NCI-H1930 (cell line): ENCODE results near the gene THEMIS2.
"Not testable (repeated sequence)": the region's sequence is repeated elsewhere in the genome, so short reads cannot be mapped to it uniquely, and the experiment has no call there.

Source experiments
- DNase-seq, 2 experiments: peaks; one replicate each; lab custom pipeline; 2025; lab: John Stamatoyannopoulos, UW

THEMIS2 gene

GRCh38 chr1:27862671-27863537 lies 9.4 kb upstream of the THEMIS2 start:
- DNase-seq: no peak

GRCh38 chr1:27863538-27863915 lies 8.8 kb upstream of the THEMIS2 start:
- DNase-seq: no peak

- DNase-seq: no peak
Observed at GRCh38 chr1:27864264-27864895, 8.0 kb upstream of the THEMIS2 start.

DNA sequence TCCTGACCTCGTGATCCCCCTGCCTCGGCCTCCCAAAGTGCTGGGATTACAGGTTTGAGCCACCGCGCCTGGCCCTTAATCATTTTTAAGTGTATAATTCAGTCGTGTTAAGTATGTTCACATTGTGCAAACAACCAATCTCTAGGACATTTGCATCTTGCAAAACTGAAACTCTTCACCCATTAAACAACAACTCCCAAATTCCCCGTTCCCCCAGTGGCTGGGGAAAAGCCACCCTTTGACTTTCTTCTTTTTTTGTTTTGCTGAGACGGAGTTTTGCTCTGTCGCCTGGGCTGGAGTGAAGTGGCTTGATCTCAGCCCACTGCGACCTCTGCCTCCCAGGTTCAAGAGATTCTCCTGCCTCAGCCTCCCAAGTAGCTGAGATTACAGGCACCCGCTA lies 6.5 kb upstream of the THEMIS2 start:
- no peak for DNase-seq

DNA sequence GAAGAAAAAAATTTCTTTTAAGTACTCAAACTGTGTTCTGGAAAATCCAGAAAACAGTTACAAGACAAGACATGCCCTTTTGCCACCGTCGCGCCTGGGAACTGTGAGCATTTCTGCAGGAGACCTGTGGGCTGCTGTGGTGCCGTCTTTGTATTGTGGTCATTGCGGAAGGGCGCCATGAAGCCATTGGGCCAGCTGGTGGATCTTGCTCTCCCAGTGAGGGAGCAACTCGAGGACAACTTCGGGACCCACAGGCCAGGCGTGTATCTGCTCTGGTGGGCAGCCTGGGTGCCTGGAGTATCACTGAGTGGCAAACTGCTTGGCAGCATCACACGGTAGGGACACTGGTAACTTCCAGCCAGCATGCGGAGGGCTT lies 3.8 kb upstream of the THEMIS2 start:
- no peak for DNase-seq

- no peak for DNase-seq
Observed at GRCh38 chr1:27868932-27869718, 3.2 kb upstream of the THEMIS2 start.

- no peak for DNase-seq
Observed at GRCh38 chr1:27869719-27870085, 2.6 kb upstream of the THEMIS2 start.

GRCh38 chr1:27871076-27871475 lies 1.3 kb upstream of the THEMIS2 start:
- not testable (repeated sequence) for DNase-seq

DNA sequence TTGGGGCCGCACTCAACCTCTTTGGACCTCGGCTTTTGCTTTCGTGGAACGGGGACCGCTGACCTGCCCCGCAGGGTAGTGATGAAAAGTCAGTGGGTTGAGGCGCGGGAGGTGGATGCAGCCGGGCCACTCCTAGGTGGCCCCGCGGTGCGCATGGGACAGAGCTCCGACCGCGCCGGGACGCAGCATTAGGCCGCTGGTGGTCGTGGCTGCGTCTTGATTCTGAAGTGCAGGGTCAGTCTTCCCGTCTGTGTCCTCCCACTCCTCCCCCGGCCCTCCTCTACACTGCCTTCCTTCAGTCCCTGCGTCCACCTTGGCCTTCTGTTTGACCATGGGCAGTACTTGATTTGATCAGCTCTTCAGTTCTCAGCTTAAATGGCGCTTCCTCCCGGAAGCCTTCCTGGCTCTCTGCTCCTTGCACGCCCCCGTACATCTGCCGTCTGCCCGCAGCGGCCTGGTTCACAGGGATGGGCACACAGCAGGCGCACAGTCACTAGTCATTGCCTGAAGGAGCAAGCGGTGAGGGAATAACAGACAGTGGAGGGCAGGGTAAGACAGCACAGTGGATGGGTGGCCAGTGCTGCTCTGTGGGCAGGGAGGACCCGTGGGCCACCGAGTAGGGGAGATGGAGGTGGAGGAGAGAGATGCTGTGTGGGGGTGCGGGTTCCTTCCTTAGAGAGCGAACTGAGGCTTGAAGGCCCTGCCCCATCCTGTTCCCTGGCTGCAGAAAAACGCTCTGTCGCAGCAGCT lies 633 bp downstream of the THEMIS2 start:
- DNase-seq: no peak

- DNase-seq: no peak
Observed at GRCh38 chr1:27873671-27874384, 1.5 kb downstream of the THEMIS2 start.

DNA sequence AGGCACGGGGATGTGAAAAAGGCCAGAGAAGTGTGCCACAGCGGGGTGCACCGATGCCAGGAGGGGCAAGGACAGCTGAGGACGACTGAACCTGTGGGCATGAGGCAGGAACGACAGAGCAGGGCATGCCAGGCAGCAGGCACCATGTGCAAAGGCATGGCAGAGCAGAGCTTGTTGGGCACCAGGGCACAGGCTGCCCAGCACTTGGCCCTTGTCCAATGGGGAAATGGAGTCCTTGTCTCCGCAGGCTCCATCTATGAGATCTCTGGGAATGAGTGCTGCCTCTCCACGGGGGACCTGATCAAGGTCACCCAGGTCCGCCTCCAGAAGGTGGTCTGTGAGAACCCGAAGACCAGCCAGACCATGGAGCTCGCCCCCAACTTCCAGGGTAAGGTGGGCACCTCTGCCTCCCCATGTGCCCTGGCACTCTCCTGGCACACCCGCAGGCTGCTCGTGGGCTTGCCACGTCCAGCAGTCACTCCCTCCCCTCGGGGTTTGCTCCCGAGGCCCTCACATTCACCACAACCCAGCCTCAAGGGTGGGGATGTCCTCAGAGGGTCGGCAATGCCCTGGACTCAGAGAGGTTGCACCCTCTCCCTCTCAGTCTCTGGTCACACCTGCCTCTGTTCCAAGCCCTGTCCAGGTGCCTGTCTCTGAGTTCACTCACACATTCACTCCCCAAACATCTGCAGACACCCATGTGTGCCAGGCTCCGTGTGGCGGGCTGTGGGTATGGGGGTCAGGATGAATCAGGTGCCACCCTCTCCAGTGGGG lies 4.2 kb downstream of the THEMIS2 start:
- no peak for DNase-seq

- DNase-seq: no peak
Observed at GRCh38 chr1:27877115-27877416, 4.7 kb downstream of the THEMIS2 start.

DNA sequence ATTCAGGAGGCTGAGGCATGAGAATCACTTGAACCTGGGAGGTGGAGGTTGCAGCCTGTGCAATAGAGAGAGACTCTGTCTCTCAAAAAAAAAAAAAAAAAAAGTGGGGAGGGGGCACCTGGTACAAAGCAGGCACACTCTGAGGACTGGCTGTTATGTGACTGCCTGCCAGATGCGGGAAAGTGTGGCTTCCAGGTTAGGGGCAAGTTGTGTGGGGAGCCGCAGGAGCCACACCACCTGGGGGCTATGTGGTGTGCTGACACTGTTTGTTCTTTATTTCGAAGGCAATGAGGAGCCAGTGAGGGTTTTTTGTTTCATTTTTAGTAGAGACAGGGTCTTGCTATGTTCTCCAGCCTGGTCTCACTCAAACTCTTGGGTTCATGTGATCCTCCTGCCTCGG lies 5.7 kb downstream of the THEMIS2 start:
- no peak for DNase-seq

- DNase-seq: no peak
Observed at GRCh38 chr1:27878787-27879335, 6.5 kb downstream of the THEMIS2 start.

DNA sequence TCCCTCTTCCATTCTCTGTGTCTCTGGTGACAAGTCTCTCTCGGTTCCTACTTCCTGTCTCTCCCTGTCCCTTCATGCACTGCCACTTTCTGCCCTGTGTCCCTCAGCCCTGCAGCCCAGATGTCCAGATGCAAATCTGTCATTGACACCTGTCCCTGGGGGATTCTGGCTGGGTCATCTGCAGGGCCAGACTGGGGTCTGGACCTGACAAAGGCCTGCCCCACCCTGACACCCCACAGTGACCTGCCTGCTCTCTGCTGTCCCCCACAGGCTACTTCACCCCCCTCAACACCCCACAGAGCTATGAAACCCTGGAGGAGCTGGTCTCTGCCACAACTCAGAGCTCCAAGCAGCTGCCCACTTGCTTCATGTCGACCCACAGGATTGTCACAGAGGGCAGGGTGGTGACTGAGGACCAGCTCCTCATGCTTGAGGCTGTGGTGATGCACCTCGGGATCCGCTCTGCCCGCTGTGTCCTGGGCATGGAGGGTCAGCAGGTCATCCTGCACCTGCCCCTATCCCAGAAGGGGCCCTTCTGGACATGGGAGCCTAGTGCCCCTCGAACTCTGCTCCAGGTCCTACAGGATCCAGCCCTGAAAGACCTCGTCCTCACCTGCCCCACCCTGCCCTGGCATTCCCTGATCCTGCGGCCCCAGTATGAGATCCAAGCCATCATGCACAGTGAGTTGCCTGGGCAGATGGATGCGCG lies 7.2 kb downstream of the THEMIS2 start:
- DNase-seq: no peak

DNA sequence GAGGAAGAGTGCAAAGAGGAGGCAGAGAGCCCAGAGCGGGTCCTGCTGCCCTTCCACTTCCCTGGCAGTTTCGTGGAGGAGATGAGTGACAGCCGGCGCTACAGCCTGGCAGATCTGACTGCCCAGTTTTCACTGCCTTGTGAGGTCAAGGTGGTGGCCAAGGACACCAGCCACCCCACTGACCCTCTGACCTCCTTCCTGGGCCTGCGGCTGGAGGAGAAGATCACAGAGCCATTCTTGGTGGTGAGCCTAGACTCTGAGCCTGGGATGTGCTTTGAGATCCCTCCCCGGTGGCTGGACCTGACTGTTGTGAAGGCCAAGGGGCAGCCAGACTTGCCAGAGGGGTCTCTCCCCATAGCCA lies 10.2 kb downstream of the THEMIS2 start:
- no peak for DNase-seq

DNA sequence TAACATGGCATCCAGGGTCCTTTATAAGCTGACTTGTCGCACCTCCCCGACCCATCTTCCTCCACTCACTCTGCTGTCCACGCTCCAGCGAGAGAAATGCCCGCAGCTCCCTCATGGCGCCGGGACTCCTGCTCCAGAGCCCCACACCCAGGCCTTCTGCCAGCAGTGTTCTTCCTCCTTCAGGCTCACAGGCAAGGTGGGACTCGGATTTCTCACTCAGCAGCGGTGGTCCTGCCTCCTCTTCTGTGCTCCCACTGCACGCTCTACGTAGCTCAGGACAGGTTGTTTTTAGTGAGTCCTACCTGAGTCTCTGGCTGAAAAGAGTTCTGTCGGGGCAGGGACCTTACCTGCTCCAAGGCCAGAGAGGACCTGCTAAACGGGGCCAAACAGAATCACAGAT lies 11.2 kb downstream of the THEMIS2 start:
- no peak for DNase-seq

- no peak for DNase-seq
Observed at GRCh38 chr1:27884006-27884954, 11.9 kb downstream of the THEMIS2 start.

DNA sequence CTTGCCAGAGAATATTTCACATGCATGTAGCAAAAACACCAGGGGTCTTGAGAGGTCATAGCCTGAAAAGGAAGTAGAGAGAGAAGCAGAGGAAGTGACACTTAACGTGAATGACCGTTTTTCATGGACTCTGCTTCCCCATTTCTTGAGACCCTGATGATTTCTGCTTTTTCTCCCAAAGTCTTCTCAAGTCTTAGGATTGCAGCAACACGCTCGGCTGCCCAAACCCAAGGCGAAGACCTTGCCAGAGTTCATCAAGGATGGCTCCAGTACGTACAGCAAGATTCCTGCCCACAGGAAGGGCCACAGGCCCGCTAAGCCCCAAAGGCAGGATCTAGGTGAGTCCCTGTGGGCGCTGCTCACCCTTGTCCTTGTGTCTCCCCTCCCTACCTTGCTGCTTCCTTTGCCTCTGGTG lies 12.8 kb downstream of the THEMIS2 start:
- DNase-seq: no peak
